Measurements from ENCODE around the gene EXOC3L2. TPM values are rescaled to one million over a fixed set of nuclear protein-coding genes. Genes with fewer than 3 reads are reported as not detected.

Gene EXOC3L2
- polyA plus RNA-seq, 1 of the 3 experiments (the other 2 are of a cell fraction) = 0.02 TPM

DNA sequence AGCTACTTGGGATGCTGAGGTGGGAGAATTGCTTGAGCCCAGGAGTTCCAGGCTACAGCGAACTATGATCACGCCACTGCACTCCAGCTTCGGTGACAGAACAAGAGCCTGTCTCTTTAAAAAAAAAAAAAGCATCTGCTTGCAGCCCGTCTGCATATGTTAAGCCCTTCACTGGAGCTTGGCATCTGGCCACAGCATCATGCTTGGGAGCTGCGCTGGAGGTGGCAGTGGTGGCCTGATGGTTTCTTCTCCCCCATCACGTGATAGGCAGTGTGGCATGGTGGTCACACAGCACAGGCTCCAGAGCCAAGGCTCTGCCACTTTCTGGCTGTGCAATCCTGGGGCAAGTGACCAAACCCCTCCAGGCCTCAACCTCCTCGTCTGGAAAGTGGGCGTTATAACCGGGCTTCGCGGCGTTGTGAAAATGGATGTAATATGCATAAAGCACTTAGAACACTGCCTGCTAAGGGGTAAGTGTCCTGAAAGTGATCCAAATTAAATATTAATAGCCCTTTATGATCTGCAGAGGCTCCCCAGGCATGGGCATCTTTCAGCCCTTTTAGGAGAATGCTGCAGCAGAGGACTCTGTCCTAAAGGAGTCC is 30.3 kb upstream of the EXOC3L2 start (continued):
- TF ChIP-seq, protein P1, sequence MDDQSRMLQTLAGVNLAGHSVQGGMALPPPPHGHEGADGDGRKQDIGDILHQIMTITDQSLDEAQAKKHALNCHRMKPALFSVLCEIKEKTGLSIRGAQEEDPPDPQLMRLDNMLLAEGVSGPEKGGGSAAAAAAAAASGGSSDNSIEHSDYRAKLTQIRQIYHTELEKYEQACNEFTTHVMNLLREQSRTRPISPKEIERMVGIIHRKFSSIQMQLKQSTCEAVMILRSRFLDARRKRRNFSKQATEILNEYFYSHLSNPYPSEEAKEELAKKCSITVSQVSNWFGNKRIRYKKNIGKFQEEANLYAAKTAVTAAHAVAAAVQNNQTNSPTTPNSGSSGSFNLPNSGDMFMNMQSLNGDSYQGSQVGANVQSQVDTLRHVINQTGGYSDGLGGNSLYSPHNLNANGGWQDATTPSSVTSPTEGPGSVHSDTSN (IDR thresholded peaks at IDR 0.05) = no peak
- no peak for TF ChIP-seq FOSL2 (IDR thresholded peaks at IDR 0.05; ENCODE audit: borderline replicate concordance, low read depth)
- TF ChIP-seq MXI1 (IDR thresholded peaks at IDR 0.05; ENCODE audit: low read depth, low read length) = peak; percentile 76; the same call in 1 of the 2 replicates
- no peak for TF ChIP-seq REST (IDR thresholded peaks at IDR 0.05; ENCODE audit: low read depth, low read length)
- TF ChIP-seq TCF12 (IDR thresholded peaks at IDR 0.05) = no peak
- no peak for TF ChIP-seq POLR2AphosphoS5 (IDR thresholded peaks at IDR 0.05; ENCODE audit: low read depth, low read length)
- TF ChIP-seq, protein P2, sequence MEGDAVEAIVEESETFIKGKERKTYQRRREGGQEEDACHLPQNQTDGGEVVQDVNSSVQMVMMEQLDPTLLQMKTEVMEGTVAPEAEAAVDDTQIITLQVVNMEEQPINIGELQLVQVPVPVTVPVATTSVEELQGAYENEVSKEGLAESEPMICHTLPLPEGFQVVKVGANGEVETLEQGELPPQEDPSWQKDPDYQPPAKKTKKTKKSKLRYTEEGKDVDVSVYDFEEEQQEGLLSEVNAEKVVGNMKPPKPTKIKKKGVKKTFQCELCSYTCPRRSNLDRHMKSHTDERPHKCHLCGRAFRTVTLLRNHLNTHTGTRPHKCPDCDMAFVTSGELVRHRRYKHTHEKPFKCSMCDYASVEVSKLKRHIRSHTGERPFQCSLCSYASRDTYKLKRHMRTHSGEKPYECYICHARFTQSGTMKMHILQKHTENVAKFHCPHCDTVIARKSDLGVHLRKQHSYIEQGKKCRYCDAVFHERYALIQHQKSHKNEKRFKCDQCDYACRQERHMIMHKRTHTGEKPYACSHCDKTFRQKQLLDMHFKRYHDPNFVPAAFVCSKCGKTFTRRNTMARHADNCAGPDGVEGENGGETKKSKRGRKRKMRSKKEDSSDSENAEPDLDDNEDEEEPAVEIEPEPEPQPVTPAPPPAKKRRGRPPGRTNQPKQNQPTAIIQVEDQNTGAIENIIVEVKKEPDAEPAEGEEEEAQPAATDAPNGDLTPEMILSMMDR (IDR thresholded peaks at IDR 0.05) = no peak
- no peak for TF ChIP-seq SMC3 (IDR thresholded peaks at IDR 0.05; ENCODE audit: low read depth, low read length)
- TF ChIP-seq, protein P3, sequence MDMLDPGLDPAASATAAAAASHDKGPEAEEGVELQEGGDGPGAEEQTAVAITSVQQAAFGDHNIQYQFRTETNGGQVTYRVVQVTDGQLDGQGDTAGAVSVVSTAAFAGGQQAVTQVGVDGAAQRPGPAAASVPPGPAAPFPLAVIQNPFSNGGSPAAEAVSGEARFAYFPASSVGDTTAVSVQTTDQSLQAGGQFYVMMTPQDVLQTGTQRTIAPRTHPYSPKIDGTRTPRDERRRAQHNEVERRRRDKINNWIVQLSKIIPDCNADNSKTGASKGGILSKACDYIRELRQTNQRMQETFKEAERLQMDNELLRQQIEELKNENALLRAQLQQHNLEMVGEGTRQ (IDR thresholded peaks at IDR 0.05; ENCODE audit: borderline replicate concordance, low read depth, low read length) = no peak; the same call in 1 of the 2 replicates
- peak; percentile 36 for TF ChIP-seq RAD21 (IDR thresholded peaks at IDR 0.05; ENCODE audit: low read length)

GRCh38 chr19:45273521-45273855 is 28.3 kb upstream of the EXOC3L2 start:
- 92% methylated on average over 14 of the region's 14 CpGs for WGBS (ENCODE audit: low lambda C conversion rate)
- H3K36me3 ChIP-seq (replicated peaks in 1 of 2; ENCODE audit: control insufficient read depth in 1 of 2, insufficient read depth in 2 of 2, low read length in 1 of 2) = peaks cover 18 to 19% of the 10 kb centered on the region in 2 experiments
- H3K79me2 ChIP-seq (ENCODE audit: insufficient read depth) = no peaks in the 10 kb centered on the region
- ChIA-PET POLR2A (no interaction called here), CTCF (interaction anchor here (1.5 kb wide), 1 partner anchor 17 kb away, joined by 4 read pairs; no protein-coding TSS in a partner anchor)
- no peak overlapping the region for H3K4me3 ChIP-seq (ENCODE audit: low read depth in 2 of 2, low read length in 1 of 2)
- no peak overlapping the region for H2AFZ ChIP-seq (ENCODE audit: low read depth)
- no peak for DNase-seq
- peak overlapping the region in 1 of 2 experiments; percentile 40; a peak in 1 of 4 replicates for H3K27ac ChIP-seq (ENCODE audit: low read depth in 2 of 2, low read length in 1 of 2)
- peaks cover 0 to 16% of the 10 kb centered on the region in 2 experiments; a peak in 2 of 4 replicates for H3K4me1 ChIP-seq (ENCODE audit: control insufficient read depth in 1 of 2, insufficient read depth in 2 of 2, low read depth in 1 of 2, low read length in 1 of 2)
- H3F3A ChIP-seq (replicated peaks; ENCODE audit: insufficient read depth) = no peaks in the 10 kb centered on the region
- no peaks in the 10 kb centered on the region for H3K9me3 ChIP-seq
- H3K9me2 ChIP-seq = no peaks in the 10 kb centered on the region
- H3K27me3 ChIP-seq (ENCODE audit: insufficient read depth) = no peaks in the 10 kb centered on the region
- TF ChIP-seq RXRA (IDR thresholded peaks at IDR 0.05; ENCODE audit: borderline replicate concordance, low read depth) (no peak), TEAD4 (IDR thresholded peaks at IDR 0.05; ENCODE audit: borderline replicate concordance, insufficient read depth) (no peak), MXI1 (IDR thresholded peaks at IDR 0.05; ENCODE audit: low read depth, low read length) (no peak), YY1 (IDR thresholded peaks at IDR 0.05; ENCODE audit: low read depth) (no peak), JUND (IDR thresholded peaks at IDR 0.05) (no peak), TCF12 (IDR thresholded peaks at IDR 0.05) (no peak), SIN3A (IDR thresholded peaks at IDR 0.05; ENCODE audit: borderline replicate concordance, low read depth, low read length) (no peak)
- H3K9ac ChIP-seq = no peak overlapping the region
- H4K20me1 ChIP-seq (ENCODE audit: insufficient read depth) = no peaks in the 10 kb centered on the region
- H3K4me2 ChIP-seq = no peak overlapping the region
